Naive thymus-derived CD4-positive, alpha-beta T cell (primary cell): ENCODE measurements around the gene AAMP. TPM values are rescaled to one million over a fixed set of nuclear protein-coding genes. Genes with fewer than 3 reads are reported as not detected.
"Not testable (repeated sequence)": the region's sequence is repeated elsewhere in the genome, so short reads cannot be mapped to it uniquely, and the experiment has no call there.

Experiments used
- ATAC-seq: fragments of 150-1000 bp; cut with Tn5 transposase; 2 replicates; pipeline ENCODE4 v1.10.0; 2021; ENCODE audit warnings: mild to moderate bottlenecking, moderate library complexity
- CTCF ChIA-PET: fragments of 350-600 bp; sonication (Branson Sonifier 250); formaldehyde crosslinking; loops from one replicate; lab custom pipeline; 2021; ENCODE audit warnings: antibody characterized with exemption; lab: Charles Lee
- POLR2A ChIA-PET: fragments of 350-600 bp; sonication (Branson Sonifier 250); formaldehyde crosslinking; loops from one replicate; lab custom pipeline; 2021; ENCODE audit warnings: antibody characterized with exemption, inconsistent platforms; lab: Charles Lee
- DNase-seq, 9 donors: peaks; one replicate each; pipeline versions ENCODE4 v3.0.0 to v3.0.0-alpha.2; 2020 to 2022; ENCODE audit warnings: mixed read lengths in 1 of 9
- H3K27ac ChIP-seq: one replicate; pipeline ENCODE4 v1.7.0; 2013; ENCODE audit warnings: mild to moderate bottlenecking, low read depth, low read length, moderate library complexity
- H3K27me3 ChIP-seq, 2 donors: one replicate each; pipeline ENCODE4 v1.7.0; 2013; ENCODE audit warnings: low read length in 2 of 2, mild to moderate bottlenecking in 2 of 2, moderate library complexity in 2 of 2; ENCODE audit not compliant: control insufficient read depth in 2 of 2, insufficient read depth in 2 of 2
- H3K36me3 ChIP-seq, 3 experiments: 1 replicate in 2 of 3; 2 replicates in 1 of 3; pipeline ENCODE4 v1.7.0; 2013; ENCODE audit warnings: low read length in 3 of 3, mild to moderate bottlenecking in 3 of 3, moderate library complexity in 1 of 3; ENCODE audit not compliant: insufficient read depth in 3 of 3, control insufficient read depth in 2 of 3
- H3K4me1 ChIP-seq, 2 donors: one replicate each; pipeline ENCODE4 v1.7.0; 2013; ENCODE audit warnings: low read length in 2 of 2, mild to moderate bottlenecking in 2 of 2, moderate library complexity in 1 of 2; ENCODE audit not compliant: control insufficient read depth in 2 of 2, insufficient read depth in 2 of 2
- H3K4me3 ChIP-seq: 2 replicates; pipeline ENCODE4 v1.7.0; 2013; ENCODE audit warnings: mild to moderate bottlenecking, low read length
- H3K9me3 ChIP-seq, 3 experiments: 1 replicate in 2 of 3; 2 replicates in 1 of 3; pipeline ENCODE4 v1.7.0; 2013; ENCODE audit warnings: low read length in 3 of 3; ENCODE audit not compliant: control insufficient read depth in 2 of 3
- H3K27ac Mint-ChIP-seq, 9 donors: one replicate each; pipeline ENCODE4 v1.8.0; 2020 to 2022; ENCODE audit warnings: mixed read lengths in 9 of 9, mild to moderate bottlenecking in 8 of 9, moderate library complexity in 5 of 9, inconsistent platforms in 2 of 9
- H3K27me3 Mint-ChIP-seq, 5 donors: one replicate each; pipeline ENCODE4 v1.8.0; 2021 to 2022; ENCODE audit warnings: mixed read lengths in 5 of 5, mild to moderate bottlenecking in 1 of 5
- H3K36me3 Mint-ChIP-seq, 5 donors: one replicate each; pipeline ENCODE4 v1.8.0; 2020 to 2022; ENCODE audit warnings: mixed read lengths in 5 of 5, mild to moderate bottlenecking in 3 of 5, inconsistent platforms in 1 of 5
- H3K4me1 Mint-ChIP-seq, 7 donors: one replicate each; pipeline ENCODE4 v1.8.0; 2020 to 2022; ENCODE audit warnings: mixed read lengths in 7 of 7, mild to moderate bottlenecking in 3 of 7, inconsistent platforms in 1 of 7
- H3K4me3 Mint-ChIP-seq, 10 donors: one replicate each; pipeline ENCODE4 v1.8.0; 2020 to 2022; ENCODE audit warnings: mild to moderate bottlenecking in 10 of 10, mixed read lengths in 10 of 10, moderate library complexity in 6 of 10, inconsistent platforms in 2 of 10
- H3K9me3 Mint-ChIP-seq, 11 donors: one replicate each; pipeline ENCODE4 v1.8.0; 2020 to 2022; ENCODE audit warnings: mixed read lengths in 11 of 11, mild to moderate bottlenecking in 4 of 11, inconsistent platforms in 1 of 11, moderate library complexity in 1 of 11
- intact Hi-C, 2 donors: fragments of 100-400 bp; cut with micrococcal nuclease; formaldehyde crosslinking; loops; one replicate each; pipeline ENCODE4 v1.15.1; 2023
- polyA plus RNA-seq, 2 donors: library from polyadenylated mRNA; unstranded; fragments of 300-500 nt; fragmentation: Illumina TruSeq; gene quantifications; one replicate each; pipeline ENCODE4 v1.2.3, GENCODE V29; 2021
- total RNA-seq, 6 experiments: library from RNA in 5 of 6; stranded (reverse) in 5 of 6; gene quantifications; 1 replicate in 5 of 6; 2 replicates in 1 of 6; pipeline ENCODE4 v1.2.3 and lab custom pipeline; 2021 to 2026

The AAMP gene
- total and polyA plus RNA-seq, 7 experiments from 2014 or later = 54.1 to 108 (median 66.4) TPM

DNA sequence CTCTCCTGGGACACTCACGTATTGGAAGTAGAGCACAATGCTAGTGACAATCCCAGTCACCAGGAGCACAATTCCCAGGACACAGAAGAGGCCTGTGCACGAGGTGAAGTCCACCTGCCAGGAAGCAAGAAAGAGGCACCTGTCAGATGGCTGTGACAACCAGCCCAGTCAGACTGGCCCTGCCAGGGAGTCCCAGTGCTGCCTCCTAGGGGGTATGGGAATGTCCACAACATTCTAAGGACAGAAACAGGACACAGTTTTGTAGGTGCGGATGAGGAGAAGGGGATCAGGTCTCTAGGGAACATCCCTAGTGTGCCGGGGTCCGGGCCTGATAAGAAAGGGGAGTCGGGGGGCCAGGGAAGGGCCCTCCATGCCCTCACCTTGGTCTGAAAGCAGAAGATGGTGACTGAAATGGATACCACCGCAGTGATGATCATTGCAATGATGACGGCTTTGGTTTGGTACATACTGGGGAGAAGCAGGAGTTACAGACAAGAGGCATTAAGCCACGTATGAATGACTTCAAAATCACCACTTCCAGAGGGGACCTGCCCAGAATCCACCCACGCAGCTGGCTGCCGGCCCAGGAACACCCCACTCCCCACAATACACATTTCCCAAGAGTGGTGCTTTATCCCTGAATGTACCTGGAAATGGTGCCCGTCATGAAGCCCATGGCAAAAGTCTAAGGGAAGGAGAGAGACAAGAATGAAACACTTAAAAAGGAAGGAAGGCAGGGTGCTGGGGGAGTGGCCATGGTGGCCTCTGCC lies 7.2 kb upstream of the AAMP start:
- Mint-ChIP-seq H3K27me3 (no peaks in the 10 kb centered on the region), H3K27ac (peak overlapping the region; percentile 11 to 82 (median 63)), H3K4me3 (peak overlapping the region in 2 of 10 donors; percentile 4 to 29), H3K9me3 (no peaks in the 10 kb centered on the region), H3K36me3 (peaks cover 4 to 36% (median 11%) of the 10 kb centered on the region in 5 donors), H3K4me1 (peaks cover 7 to 26% (median 17%) of the 10 kb centered on the region in 7 donors)
- Histone ChIP-seq H3K9me3 (no peaks in the 10 kb centered on the region), H3K27ac (no peak overlapping the region), H3K27me3 (no peaks in the 10 kb centered on the region), H3K4me1 (peaks cover 7 to 9% of the 10 kb centered on the region in 2 donors), H3K36me3 (peaks cover 25 to 85% (median 45%) of the 10 kb centered on the region in 3 experiments), H3K4me3 (no peak overlapping the region)
- no peak for DNase-seq
- POLR2A ChIA-PET = interaction anchor here (9.0 kb wide), 1 partner anchor 8 kb away, joined by 125 read pairs; no protein-coding TSS in a partner anchor
- intact Hi-C loops = loop anchor here in 1 of 2 donors (10.0 kb wide), 1 partner anchor 1218 kb away; the partner anchor contains the start of gene GMPPA
- no peak for ATAC-seq
- CTCF ChIA-PET = interaction anchor here (1.5 to 9.4 kb wide), 3 partner anchors 14 to 81 kb away, joined by 6 to 188 read pairs (median 79); partner anchors contain the start of genes CATIP and TMBIM1

DNA sequence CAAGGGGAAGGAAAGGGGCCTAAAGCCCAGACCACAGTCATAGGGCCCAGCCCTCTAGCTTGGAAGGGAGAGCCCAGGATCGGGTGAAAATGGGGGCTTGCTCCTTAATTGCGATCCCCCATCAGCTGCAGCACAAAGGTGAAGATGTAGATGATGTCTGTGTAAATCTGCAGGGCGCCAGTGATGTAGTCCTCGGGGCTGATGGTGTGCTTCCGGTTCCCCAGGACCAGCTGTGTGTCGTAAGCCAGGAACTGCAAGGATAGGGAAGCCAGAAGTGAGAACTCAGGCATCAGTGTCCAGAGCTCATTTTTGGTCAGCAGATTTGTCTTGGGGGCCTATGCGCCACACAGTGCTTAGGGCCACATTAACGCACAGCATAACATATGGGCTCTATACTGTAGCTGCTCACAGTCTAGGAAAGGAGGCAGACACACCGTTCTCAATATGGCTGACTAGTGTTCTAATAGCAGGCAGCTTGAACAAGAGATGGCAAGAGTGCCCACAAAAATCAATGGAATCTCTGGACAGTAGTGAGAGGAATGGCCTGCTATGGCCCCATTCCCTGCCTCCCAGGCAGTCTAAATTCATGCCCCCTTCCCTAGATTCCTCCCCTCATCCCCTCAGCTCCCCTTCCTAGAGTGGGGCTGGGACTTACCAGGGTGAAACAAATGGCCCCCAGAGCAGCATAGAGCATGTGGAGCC lies 5.6 kb upstream of the AAMP start:
- ChIA-PET CTCF (interaction anchor here (0.9 to 9.4 kb wide), 6 partner anchors 16 to 121 kb away, joined by 3 to 188 read pairs (median 4); partner anchors contain the start of genes CATIP and TMBIM1), POLR2A (interaction anchor here (0.6 to 9.0 kb wide), 7 partner anchors 9 to 121 kb away, joined by 3 to 125 read pairs (median 9); partner anchors contain the start of gene TMBIM1)
- H3K4me1 ChIP-seq = peaks cover 23% of the 10 kb centered on the region in 2 donors
- ATAC-seq = no peak
- Mint-ChIP-seq H3K9me3 (no peaks in the 10 kb centered on the region), H3K36me3 (peaks cover 4 to 39% (median 8%) of the 10 kb centered on the region in 5 donors), H3K27me3 (no peaks in the 10 kb centered on the region), H3K4me1 (peaks cover 13 to 37% (median 30%) of the 10 kb centered on the region in 7 donors), H3K4me3 (no peak overlapping the region), H3K27ac (peak overlapping the region in 7 of 9 donors; percentile 17 to 74 (median 51))
- H3K36me3 ChIP-seq = peaks cover 25 to 71% (median 39%) of the 10 kb centered on the region in 3 experiments
- intact Hi-C loops = loop anchor here in 1 of 2 donors (10.0 kb wide), 1 partner anchor 1219 kb away; the partner anchor contains the start of gene GMPPA
- no peak for DNase-seq
- H3K4me3 ChIP-seq = no peak overlapping the region
- H3K27ac ChIP-seq = no peak overlapping the region
- H3K27me3 ChIP-seq = no peaks in the 10 kb centered on the region
- H3K9me3 ChIP-seq = no peaks in the 10 kb centered on the region

DNA sequence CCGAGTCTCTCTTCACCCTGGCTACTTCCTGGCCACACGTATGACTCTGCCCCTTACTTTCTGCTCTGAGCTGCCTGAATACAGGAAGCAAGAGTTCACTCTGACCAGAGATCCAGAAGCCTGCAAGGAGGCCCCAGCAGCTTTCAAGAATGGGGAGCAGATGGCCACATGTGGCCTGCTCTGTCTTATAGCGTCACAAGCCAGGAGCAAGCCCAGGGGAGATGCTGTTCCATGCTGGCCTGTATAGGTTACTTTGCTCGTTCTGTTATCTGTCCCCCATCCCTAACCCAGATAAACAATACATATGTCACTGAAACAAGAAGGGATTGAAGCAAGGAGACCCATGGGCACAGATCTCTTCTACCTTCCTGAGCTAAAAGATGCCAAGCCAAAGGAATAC lies 4.6 kb upstream of the AAMP start:
- no peaks in the 10 kb centered on the region for H3K27me3 Mint-ChIP-seq
- no peak for DNase-seq
- intact Hi-C loops = loop anchor here (5.0 to 10.0 kb wide), 5 partner anchors 243 to 1862 kb away; partner anchors contain the start of genes CNPPD1 (in 1 of the 2), GMPPA (in 1 of the 2), RETREG2 (in 1 of the 2) and SMARCAL1 (in 1 of the 2)
- Histone ChIP-seq H3K27ac (no peak overlapping the region), H3K36me3 (peaks cover 18 to 64% (median 30%) of the 10 kb centered on the region in 3 experiments), H3K4me1 (peaks cover 23% of the 10 kb centered on the region in 2 donors), H3K27me3 (no peaks in the 10 kb centered on the region), H3K9me3 (no peaks in the 10 kb centered on the region), H3K4me3 (no peak overlapping the region)
- ChIA-PET POLR2A (interaction anchor here (1.4 to 9.0 kb wide), 4 partner anchors 10 to 122 kb away, joined by 9 to 125 read pairs (median 30); partner anchors contain the start of gene TMBIM1), CTCF (interaction anchor here (0.9 to 9.4 kb wide), 4 partner anchors 16 to 122 kb away, joined by 3 to 188 read pairs (median 41); partner anchors contain the start of genes CATIP and TMBIM1)
- H3K9me3 Mint-ChIP-seq = peaks cover 0 to 4% (median 0%) of the 10 kb centered on the region in 11 donors
- peaks cover 0 to 33% (median 8%) of the 10 kb centered on the region in 5 donors for H3K36me3 Mint-ChIP-seq
- H3K27ac Mint-ChIP-seq = peak overlapping the region in 6 of 9 donors; percentile 32 to 68 (median 51)
- peaks cover 14 to 42% (median 35%) of the 10 kb centered on the region in 7 donors for H3K4me1 Mint-ChIP-seq
- ATAC-seq = no peak
- no peak overlapping the region for H3K4me3 Mint-ChIP-seq

DNA sequence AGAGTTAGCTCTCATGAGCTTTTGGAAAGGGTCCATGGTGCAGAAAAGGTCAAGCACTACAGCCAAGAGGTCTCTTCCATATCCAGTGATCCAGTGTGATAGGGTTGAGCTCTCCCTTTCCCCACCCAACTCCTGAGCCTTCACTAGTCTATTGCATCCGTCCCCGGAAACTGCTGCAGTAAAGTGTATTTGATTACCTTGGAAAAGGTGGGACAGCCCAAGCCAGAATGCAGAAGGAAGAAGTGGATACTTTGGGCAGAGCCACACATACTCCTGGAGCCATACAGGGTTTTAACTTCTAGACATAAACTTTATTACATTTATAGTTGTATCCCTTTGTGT lies 3.9 kb upstream of the AAMP start:
- H3K4me1 ChIP-seq = peaks cover 27 to 29% of the 10 kb centered on the region in 2 donors
- peak overlapping the region in 8 of 9 donors; percentile 8 to 90 (median 58) for H3K27ac Mint-ChIP-seq
- no peak overlapping the region for H3K4me3 ChIP-seq
- ATAC-seq (no peak), DNase-seq (no peak)
- no peaks in the 10 kb centered on the region for H3K9me3 ChIP-seq
- H3K27ac ChIP-seq = peak overlapping the region; percentile 24
- H3K27me3 ChIP-seq = no peaks in the 10 kb centered on the region
- intact Hi-C loops = loop anchor here (5.0 to 10.0 kb wide), 5 partner anchors 243 to 1862 kb away; partner anchors contain the start of genes CNPPD1 (in 1 of the 2), GMPPA (in 1 of the 2), RETREG2 (in 1 of the 2) and SMARCAL1 (in 1 of the 2)
- CTCF ChIA-PET = interaction anchor here (0.9 to 9.4 kb wide), 10 partner anchors 9 to 399 kb away, joined by 3 to 188 read pairs (median 4); partner anchors contain the start of genes CATIP and TMBIM1
- H3K9me3 Mint-ChIP-seq = peaks cover 0 to 4% (median 0%) of the 10 kb centered on the region in 11 donors
- peaks cover 0 to 36% (median 11%) of the 10 kb centered on the region in 5 donors for H3K36me3 Mint-ChIP-seq
- H3K27me3 Mint-ChIP-seq = no peaks in the 10 kb centered on the region
- peaks cover 13 to 58% (median 28%) of the 10 kb centered on the region in 3 experiments for H3K36me3 ChIP-seq
- peaks cover 20 to 49% (median 39%) of the 10 kb centered on the region in 7 donors for H3K4me1 Mint-ChIP-seq
- POLR2A ChIA-PET = interaction anchor here (0.8 to 9.0 kb wide), 8 partner anchors 11 to 126 kb away, joined by 3 to 125 read pairs (median 16); partner anchors contain the start of genes CATIP and TMBIM1
- H3K4me3 Mint-ChIP-seq = no peak overlapping the region

DNA sequence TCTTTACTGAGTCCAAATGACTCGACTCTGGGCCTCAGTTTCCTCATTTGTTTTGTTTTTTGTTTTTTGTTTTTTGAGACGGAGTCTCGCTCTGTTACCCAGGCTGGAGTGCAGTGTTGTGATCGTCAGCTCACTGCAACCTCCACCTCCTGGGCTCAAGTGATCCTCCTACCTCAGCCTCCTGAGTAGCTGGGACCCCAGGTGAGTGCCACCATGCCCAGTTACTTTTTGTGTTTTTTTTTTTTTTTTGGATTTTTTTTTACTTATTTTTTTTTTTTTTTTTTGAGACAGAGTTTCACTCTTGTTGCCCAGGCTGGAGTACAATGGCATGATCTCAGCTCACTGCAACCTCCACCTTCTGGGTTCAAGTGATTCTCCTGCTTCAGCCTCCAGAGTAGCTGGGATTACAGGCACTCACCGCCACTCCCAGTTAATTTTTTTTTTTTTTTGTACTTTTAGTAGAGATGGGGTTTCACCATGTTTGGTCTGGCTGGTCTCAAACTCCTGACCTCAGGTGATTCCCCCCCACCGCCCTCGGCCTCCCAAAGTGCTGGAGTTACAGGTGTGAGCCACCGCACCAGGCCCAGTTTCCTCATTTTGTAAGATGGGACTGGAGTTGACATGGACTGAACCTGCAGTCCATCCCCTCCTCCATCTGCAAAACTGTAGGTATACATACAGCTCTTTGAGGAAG lies 3.4 kb upstream of the AAMP start:
- H3K9me3 ChIP-seq, H3K9me3 Mint-ChIP-seq, H3K27me3 Mint-ChIP-seq, DNase-seq, H3K27me3 ChIP-seq, ATAC-seq, H3K4me3 Mint-ChIP-seq, H3K4me3 ChIP-seq: not testable (repeated sequence)
- ChIA-PET POLR2A (interaction anchor here (0.8 to 9.0 kb wide), 8 partner anchors 12 to 127 kb away, joined by 3 to 125 read pairs (median 16); partner anchors contain the start of genes CATIP and TMBIM1), CTCF (interaction anchor here (0.6 to 9.4 kb wide), 17 partner anchors 10 to 399 kb away, joined by 3 to 188 read pairs (median 4); partner anchors contain the start of genes CATIP and TMBIM1)
- Histone ChIP-seq H3K4me1 (peaks cover 27 to 30% of the 10 kb centered on the region in 2 donors), H3K36me3 (peaks cover 13 to 53% (median 22%) of the 10 kb centered on the region in 3 experiments), H3K27ac (peak overlapping the region; percentile 24)
- peak overlapping the region in 8 of 9 donors; percentile 8 to 90 (median 66) for H3K27ac Mint-ChIP-seq
- peaks cover 0 to 35% (median 11%) of the 10 kb centered on the region in 5 donors for H3K36me3 Mint-ChIP-seq
- peaks cover 20 to 50% (median 39%) of the 10 kb centered on the region in 7 donors for H3K4me1 Mint-ChIP-seq
- intact Hi-C loops = loop anchor here (5.0 to 10.0 kb wide), 5 partner anchors 244 to 1861 kb away; partner anchors contain the start of genes CNPPD1 (in 1 of the 2), GMPPA (in 1 of the 2), RETREG2 (in 1 of the 2) and SMARCAL1 (in 1 of the 2)
